Effector memory CD8-positive, alpha-beta T cell (primary cell): ENCODE measurements around the gene DOCK9.
A peak's percentile ranks its signal among the peaks of the same experiment; 100 is the strongest.

Experiments used
- ATAC-seq: fragments of 150-1000 bp; cut with Tn5 transposase; replicated peaks from 2 replicates; pipeline ENCODE4 v1.10.0; 2021; ENCODE audit warnings: mild to moderate bottlenecking, moderate library complexity
- DNase-seq, 3 experiments: peaks; one replicate each; pipeline ENCODE4 v3.0.0; 2021
- H3K27ac Mint-ChIP-seq, 2 donors: one replicate each; pipeline ENCODE4 v1.8.0; 2022; ENCODE audit warnings: mild to moderate bottlenecking in 2 of 2, mixed read lengths in 2 of 2, moderate library complexity in 2 of 2
- H3K27me3 Mint-ChIP-seq, 2 donors: one replicate each; pipeline ENCODE4 v1.8.0; 2022; ENCODE audit warnings: mixed read lengths in 2 of 2
- H3K36me3 Mint-ChIP-seq: one replicate; pipeline ENCODE4 v1.8.0; 2022; ENCODE audit warnings: mild to moderate bottlenecking, moderate library complexity, mixed read lengths; ENCODE audit not compliant: insufficient read depth
- H3K4me1 Mint-ChIP-seq, 2 donors: one replicate each; pipeline ENCODE4 v1.8.0; 2022; ENCODE audit warnings: low read depth in 2 of 2, mixed read lengths in 2 of 2
- H3K4me3 Mint-ChIP-seq, 2 donors: one replicate each; pipeline ENCODE4 v1.8.0; 2022; ENCODE audit warnings: mild to moderate bottlenecking in 2 of 2, mixed read lengths in 2 of 2, moderate library complexity in 2 of 2
- H3K9me3 Mint-ChIP-seq, 2 donors: one replicate each; pipeline ENCODE4 v1.8.0; 2022; ENCODE audit warnings: mixed read lengths in 2 of 2

The DOCK9 gene

GRCh38 chr13:98978280-98978679, 416 bp upstream of the DOCK9 start:
- peak overlapping the region in 1 of 2 donors; percentile 13 for H3K27ac Mint-ChIP-seq
- ATAC-seq (no peak), DNase-seq (no peak)
- H3K36me3 Mint-ChIP-seq, result no peaks in the 10 kb centered on the region
- H3K4me3 Mint-ChIP-seq, result no peak overlapping the region
- no peaks in the 10 kb centered on the region for H3K9me3 Mint-ChIP-seq
- H3K27me3 Mint-ChIP-seq, result no peaks in the 10 kb centered on the region
- peaks cover 40 to 65% of the 10 kb centered on the region in 2 donors for H3K4me1 Mint-ChIP-seq

- H3K27ac Mint-ChIP-seq, result peak overlapping the region in 1 of 2 donors; percentile 13
- H3K4me3 Mint-ChIP-seq, result no peak overlapping the region
- H3K36me3 Mint-ChIP-seq, result no peaks in the 10 kb centered on the region
- no peaks in the 10 kb centered on the region for H3K27me3 Mint-ChIP-seq
- DNase-seq (no peak), ATAC-seq (no peak)
- H3K4me1 Mint-ChIP-seq, result peaks cover 30 to 52% of the 10 kb centered on the region in 2 donors
- no peaks in the 10 kb centered on the region for H3K9me3 Mint-ChIP-seq
These were observed 923 bp downstream of the DOCK9 start for GRCh38 chr13:98976941-98977340.

- H3K36me3 Mint-ChIP-seq, result no peaks in the 10 kb centered on the region
- no peaks in the 10 kb centered on the region for H3K9me3 Mint-ChIP-seq
- ATAC-seq, result no peak
- no peak for DNase-seq
- no peaks in the 10 kb centered on the region for H3K27me3 Mint-ChIP-seq
- H3K27ac Mint-ChIP-seq, result peak overlapping the region in 1 of 2 donors; percentile 51
- H3K4me1 Mint-ChIP-seq, result peaks cover 25 to 46% of the 10 kb centered on the region in 2 donors
- no peak overlapping the region for H3K4me3 Mint-ChIP-seq
These were observed 1.5 kb downstream of the DOCK9 start for GRCh38 chr13:98976338-98976737.

GRCh38 chr13:98975822-98976261, 2.0 kb downstream of the DOCK9 start:
- no peak for DNase-seq
- ATAC-seq, result no peak

GRCh38 chr13:98974053-98974452, 3.8 kb downstream of the DOCK9 start:
- Mint-ChIP-seq H3K4me3 (no peak overlapping the region), H3K36me3 (no peaks in the 10 kb centered on the region), H3K9me3 (no peaks in the 10 kb centered on the region), H3K4me1 (peaks cover 31 to 46% of the 10 kb centered on the region in 2 donors), H3K27me3 (no peaks in the 10 kb centered on the region), H3K27ac (no peak overlapping the region)
- DNase-seq (no peak), ATAC-seq (no peak)

More at GRCh38 chr13:98975822-98976261, 2.0 kb downstream of the DOCK9 start:
- H3K9me3 Mint-ChIP-seq, result no peaks in the 10 kb centered on the region
- peaks cover 25 to 43% of the 10 kb centered on the region in 2 donors for H3K4me1 Mint-ChIP-seq
- no peaks in the 10 kb centered on the region for H3K36me3 Mint-ChIP-seq
- H3K27ac Mint-ChIP-seq, result peak overlapping the region in 1 of 2 donors; percentile 51
- H3K27me3 Mint-ChIP-seq, result no peaks in the 10 kb centered on the region
- H3K4me3 Mint-ChIP-seq, result no peak overlapping the region

GRCh38 chr13:98972627-98973026, 5.2 kb downstream of the DOCK9 start:
- Mint-ChIP-seq H3K4me1 (peaks cover 27 to 35% of the 10 kb centered on the region in 2 donors), H3K36me3 (no peaks in the 10 kb centered on the region), H3K27me3 (no peaks in the 10 kb centered on the region), H3K9me3 (no peaks in the 10 kb centered on the region), H3K4me3 (no peak overlapping the region), H3K27ac (no peak overlapping the region)
- no peak for ATAC-seq
- no peak for DNase-seq

- H3K36me3 Mint-ChIP-seq, result no peaks in the 10 kb centered on the region
- DNase-seq (no peak), ATAC-seq (no peak)
- H3K27ac Mint-ChIP-seq, result no peak overlapping the region
- H3K4me1 Mint-ChIP-seq, result peaks cover 27 to 30% of the 10 kb centered on the region in 2 donors
- H3K4me3 Mint-ChIP-seq, result no peak overlapping the region
- no peaks in the 10 kb centered on the region for H3K9me3 Mint-ChIP-seq
- H3K27me3 Mint-ChIP-seq, result no peaks in the 10 kb centered on the region
These were observed 5.8 kb downstream of the DOCK9 start for GRCh38 chr13:98972059-98972458.

GRCh38 chr13:98970330-98970729, 7.5 kb downstream of the DOCK9 start:
- no peaks in the 10 kb centered on the region for H3K9me3 Mint-ChIP-seq
- DNase-seq, result no peak

GRCh38 chr13:98967491-98967890, 10.4 kb downstream of the DOCK9 start:
- no peak overlapping the region for H3K4me3 Mint-ChIP-seq
- no peak for ATAC-seq
- no peaks in the 10 kb centered on the region for H3K9me3 Mint-ChIP-seq
- peak overlapping the region in 1 of 2 donors; percentile 57 for H3K27ac Mint-ChIP-seq
- H3K27me3 Mint-ChIP-seq, result no peaks in the 10 kb centered on the region
- peaks cover 18 to 30% of the 10 kb centered on the region in 2 donors for H3K4me1 Mint-ChIP-seq
- H3K36me3 Mint-ChIP-seq, result no peaks in the 10 kb centered on the region
- DNase-seq, result no peak

More at GRCh38 chr13:98970330-98970729, 7.5 kb downstream of the DOCK9 start:
- H3K4me1 Mint-ChIP-seq, result peaks cover 13 to 22% of the 10 kb centered on the region in 2 donors
- H3K36me3 Mint-ChIP-seq, result no peaks in the 10 kb centered on the region
- no peak overlapping the region for H3K4me3 Mint-ChIP-seq
- H3K27me3 Mint-ChIP-seq, result no peaks in the 10 kb centered on the region
- no peak overlapping the region for H3K27ac Mint-ChIP-seq
- no peak for ATAC-seq

- DNase-seq (no peak), ATAC-seq (no peak)
- Mint-ChIP-seq H3K36me3 (no peaks in the 10 kb centered on the region), H3K27ac (peak overlapping the region in 1 of 2 donors; percentile 30), H3K4me3 (no peak overlapping the region), H3K4me1 (peaks cover 18 to 32% of the 10 kb centered on the region in 2 donors), H3K9me3 (no peaks in the 10 kb centered on the region), H3K27me3 (no peaks in the 10 kb centered on the region)
These were observed 11.8 kb downstream of the DOCK9 start for GRCh38 chr13:98966019-98966418.

GRCh38 chr13:98965325-98965724, 12.5 kb downstream of the DOCK9 start:
- no peaks in the 10 kb centered on the region for H3K27me3 Mint-ChIP-seq
- H3K4me1 Mint-ChIP-seq, result peaks cover 18 to 34% of the 10 kb centered on the region in 2 donors
- DNase-seq (no peak), ATAC-seq (no peak)
- H3K4me3 Mint-ChIP-seq, result no peak overlapping the region
- no peak overlapping the region for H3K27ac Mint-ChIP-seq
- no peaks in the 10 kb centered on the region for H3K36me3 Mint-ChIP-seq
- H3K9me3 Mint-ChIP-seq, result no peaks in the 10 kb centered on the region

- ATAC-seq (no peak), DNase-seq (no peak)
- peaks cover 14 to 29% of the 10 kb centered on the region in 2 donors for H3K4me1 Mint-ChIP-seq
- H3K4me3 Mint-ChIP-seq, result no peak overlapping the region
- peak overlapping the region in 1 of 2 donors; percentile 73 for H3K27ac Mint-ChIP-seq
- H3K36me3 Mint-ChIP-seq, result no peaks in the 10 kb centered on the region
- H3K9me3 Mint-ChIP-seq, result no peaks in the 10 kb centered on the region
- H3K27me3 Mint-ChIP-seq, result no peaks in the 10 kb centered on the region
These were observed 13.9 kb downstream of the DOCK9 start for GRCh38 chr13:98963917-98964316.

GRCh38 chr13:98962901-98963590, 14.8 kb downstream of the DOCK9 start:
- Mint-ChIP-seq H3K9me3 (no peaks in the 10 kb centered on the region), H3K27me3 (no peaks in the 10 kb centered on the region), H3K4me3 (no peak overlapping the region), H3K27ac (no peak overlapping the region), H3K36me3 (no peaks in the 10 kb centered on the region), H3K4me1 (peaks cover 14 to 28% of the 10 kb centered on the region in 2 donors)
- ATAC-seq, result no peak
- DNase-seq, result no peak

GRCh38 chr13:98961503-98962105, 16.3 kb downstream of the DOCK9 start:
- Mint-ChIP-seq H3K27me3 (no peaks in the 10 kb centered on the region), H3K4me1 (peaks cover 18 to 30% of the 10 kb centered on the region in 2 donors), H3K9me3 (no peaks in the 10 kb centered on the region), H3K36me3 (no peaks in the 10 kb centered on the region), H3K27ac (no peak overlapping the region), H3K4me3 (no peak overlapping the region)
- no peak for DNase-seq
- no peak for ATAC-seq
